ENCODE results near the gene STAT1.

GRCh38 chr2:190982262-190983034 lies 31.5 kb downstream of the STAT1 start:
- TF ChIP-seq CTCF (IDR thresholded peaks at IDR 0.05; ENCODE audit: low read depth, low read length) (no peak), EZH2phosphoT487 (IDR thresholded peaks at IDR 0.05; ENCODE audit: low read depth) (no peak)
